Ishikawa (cell line): ENCODE measurements around the gene LRRC15.

ENCODE experiments used
- CREB1 ChIP-seq: IDR thresholded peaks from 2 replicates; pipeline ENCODE4 v1.6.1; 2012; ENCODE audit warnings: low read depth
- EGR1 ChIP-seq: IDR thresholded peaks from 2 replicates; pipeline ENCODE4 v1.6.1; 2012
- EP300 ChIP-seq: IDR thresholded peaks from 2 replicates; pipeline ENCODE4 v1.6.1; 2012; ENCODE audit warnings: borderline replicate concordance
- RAD21 ChIP-seq: IDR thresholded peaks from 2 replicates; pipeline ENCODE4 v1.6.1; 2012; ENCODE audit warnings: low read depth
- TAF1 ChIP-seq: IDR thresholded peaks from 2 replicates; pipeline ENCODE4 v1.6.1; 2012; ENCODE audit warnings: low read depth, mild to moderate bottlenecking
- YY1 ChIP-seq: IDR thresholded peaks from 2 replicates; pipeline ENCODE4 v1.6.1; 2012; ENCODE audit warnings: low read depth
- TF ChIP-seq, protein P1 (sequence below): IDR thresholded peaks from 2 replicates; pipeline ENCODE4 v1.6.1; 2012; ENCODE audit warnings: low read depth, mild to moderate bottlenecking
- TF ChIP-seq, protein P2 (sequence below): IDR thresholded peaks from 2 replicates; pipeline ENCODE4 v1.6.1; 2012

DNA sequence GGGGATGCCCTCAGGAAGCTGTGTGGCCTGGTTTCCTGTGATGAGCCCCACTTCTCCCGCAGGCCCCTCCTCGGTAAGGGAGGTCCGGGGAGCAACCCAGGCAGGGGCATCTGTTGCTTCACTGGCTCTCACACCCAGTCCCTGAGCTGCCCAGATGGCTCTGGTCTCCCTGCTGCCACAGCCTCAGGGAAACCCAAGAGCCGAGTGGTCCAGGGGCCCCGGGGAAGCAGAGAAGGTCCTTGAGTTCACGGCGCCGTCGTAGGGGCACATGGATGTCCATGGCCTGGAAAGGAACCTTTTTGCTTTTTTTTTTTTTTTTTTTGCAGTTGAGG is 13.3 kb upstream of the LRRC15 start:
- TF ChIP-seq, protein P1, sequence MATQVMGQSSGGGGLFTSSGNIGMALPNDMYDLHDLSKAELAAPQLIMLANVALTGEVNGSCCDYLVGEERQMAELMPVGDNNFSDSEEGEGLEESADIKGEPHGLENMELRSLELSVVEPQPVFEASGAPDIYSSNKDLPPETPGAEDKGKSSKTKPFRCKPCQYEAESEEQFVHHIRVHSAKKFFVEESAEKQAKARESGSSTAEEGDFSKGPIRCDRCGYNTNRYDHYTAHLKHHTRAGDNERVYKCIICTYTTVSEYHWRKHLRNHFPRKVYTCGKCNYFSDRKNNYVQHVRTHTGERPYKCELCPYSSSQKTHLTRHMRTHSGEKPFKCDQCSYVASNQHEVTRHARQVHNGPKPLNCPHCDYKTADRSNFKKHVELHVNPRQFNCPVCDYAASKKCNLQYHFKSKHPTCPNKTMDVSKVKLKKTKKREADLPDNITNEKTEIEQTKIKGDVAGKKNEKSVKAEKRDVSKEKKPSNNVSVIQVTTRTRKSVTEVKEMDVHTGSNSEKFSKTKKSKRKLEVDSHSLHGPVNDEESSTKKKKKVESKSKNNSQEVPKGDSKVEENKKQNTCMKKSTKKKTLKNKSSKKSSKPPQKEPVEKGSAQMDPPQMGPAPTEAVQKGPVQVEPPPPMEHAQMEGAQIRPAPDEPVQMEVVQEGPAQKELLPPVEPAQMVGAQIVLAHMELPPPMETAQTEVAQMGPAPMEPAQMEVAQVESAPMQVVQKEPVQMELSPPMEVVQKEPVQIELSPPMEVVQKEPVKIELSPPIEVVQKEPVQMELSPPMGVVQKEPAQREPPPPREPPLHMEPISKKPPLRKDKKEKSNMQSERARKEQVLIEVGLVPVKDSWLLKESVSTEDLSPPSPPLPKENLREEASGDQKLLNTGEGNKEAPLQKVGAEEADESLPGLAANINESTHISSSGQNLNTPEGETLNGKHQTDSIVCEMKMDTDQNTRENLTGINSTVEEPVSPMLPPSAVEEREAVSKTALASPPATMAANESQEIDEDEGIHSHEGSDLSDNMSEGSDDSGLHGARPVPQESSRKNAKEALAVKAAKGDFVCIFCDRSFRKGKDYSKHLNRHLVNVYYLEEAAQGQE = no peak
- no peak for TF ChIP-seq RAD21
- no peak for TF ChIP-seq EGR1
- TF ChIP-seq, protein P2, sequence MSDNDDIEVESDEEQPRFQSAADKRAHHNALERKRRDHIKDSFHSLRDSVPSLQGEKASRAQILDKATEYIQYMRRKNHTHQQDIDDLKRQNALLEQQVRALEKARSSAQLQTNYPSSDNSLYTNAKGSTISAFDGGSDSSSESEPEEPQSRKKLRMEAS = no peak
- TF ChIP-seq TAF1 = no peak
- TF ChIP-seq YY1 = no peak
- no peak for TF ChIP-seq EP300
- no peak for TF ChIP-seq CREB1
